Activated T-helper 2 cell treated with anti-CD3 and anti-CD28 coated beads, Interferon-gamma antibody, Interleukin-2, Interleukin-4, amounts not matched to agents 10 μg/mL and 5 μg/mL and 100 μg/mL, durations not matched to agents 14 hours and 24 hours and 36 hours (primary cell): ENCODE results near the gene KIF21B. TPM values are rescaled to one million over a fixed set of nuclear protein-coding genes. Genes with fewer than 3 reads are reported as not detected.

Experiments used
- DNase-seq: peaks from one replicate; pipeline ENCODE4 v3.0.0; 2021; ENCODE audit warnings: low spot score
- H3K27ac Mint-ChIP-seq: one replicate; pipeline ENCODE4 v1.8.0; 2021; ENCODE audit warnings: mixed read lengths
- H3K27me3 Mint-ChIP-seq: one replicate; pipeline ENCODE4 v1.8.0; 2021; ENCODE audit warnings: low read depth, mixed read lengths
- H3K36me3 Mint-ChIP-seq: one replicate; pipeline ENCODE4 v1.8.0; 2021; ENCODE audit warnings: low read depth, mixed read lengths
- H3K4me1 Mint-ChIP-seq: one replicate; pipeline ENCODE4 v1.8.0; 2021; ENCODE audit warnings: low read depth, mixed read lengths
- H3K4me3 Mint-ChIP-seq: one replicate; pipeline ENCODE4 v1.8.0; 2021; ENCODE audit warnings: low read depth, mild to moderate bottlenecking, moderate library complexity, mixed read lengths
- H3K9me3 Mint-ChIP-seq: one replicate; pipeline ENCODE4 v1.8.0; 2021; ENCODE audit warnings: mixed read lengths
- intact Hi-C: fragments of 100-400 bp; cut with micrococcal nuclease; formaldehyde crosslinking; loops from one replicate; pipeline ENCODE4 v1.15.1; 2023
- total RNA-seq: library from RNA; stranded (reverse); gene quantifications from 2 replicates; pipeline ENCODE4 v1.2.3, GENCODE V29; 2022

Gene KIF21B
- total RNA-seq, 1 donor from 2014 or later, result 53.2 TPM

GRCh38 chr1:201022493-201022819 lies 1.1 kb downstream of the KIF21B start:
- intact Hi-C loops, result loop anchor here (5.0 kb wide), 3 partner anchors 115 to 395 kb away; no protein-coding TSS in a partner anchor
- Mint-ChIP-seq H3K27me3 (no peaks in the 10 kb centered on the region), H3K36me3 (peaks cover 14% of the 10 kb centered on the region), H3K4me3 (peak overlapping the region; percentile 96), H3K27ac (peak overlapping the region; percentile 98), H3K4me1 (peaks cover 72% of the 10 kb centered on the region), H3K9me3 (no peaks in the 10 kb centered on the region)
- DNase-seq, result no peak

- Mint-ChIP-seq H3K4me1 (peaks cover 72% of the 10 kb centered on the region), H3K36me3 (peaks cover 14% of the 10 kb centered on the region), H3K27ac (peak overlapping the region; percentile 98), H3K4me3 (peak overlapping the region; percentile 96), H3K27me3 (no peaks in the 10 kb centered on the region), H3K9me3 (no peaks in the 10 kb centered on the region)
- no peak for DNase-seq
- intact Hi-C loops, result loop anchor here (5.0 kb wide), 3 partner anchors 115 to 395 kb away; no protein-coding TSS in a partner anchor
These were observed 1.7 kb downstream of the KIF21B start for GRCh38 chr1:201021630-201022492.

- H3K36me3 Mint-ChIP-seq, result peaks cover 14% of the 10 kb centered on the region
- peaks cover 72% of the 10 kb centered on the region for H3K4me1 Mint-ChIP-seq
- H3K4me3 Mint-ChIP-seq, result peak overlapping the region; percentile 96
- DNase-seq, result no peak
- intact Hi-C loops, result loop anchor here (5.0 kb wide), 3 partner anchors 114 to 394 kb away; no protein-coding TSS in a partner anchor
- H3K27ac Mint-ChIP-seq, result peak overlapping the region; percentile 98
- H3K27me3 Mint-ChIP-seq, result no peaks in the 10 kb centered on the region
- no peaks in the 10 kb centered on the region for H3K9me3 Mint-ChIP-seq
These were observed 2.5 kb downstream of the KIF21B start for GRCh38 chr1:201020721-201021629.

- H3K27ac Mint-ChIP-seq, result peak overlapping the region; percentile 98
- intact Hi-C loops, result loop anchor here (5.0 kb wide), 3 partner anchors 113 to 393 kb away; no protein-coding TSS in a partner anchor
- peak overlapping the region; percentile 96 for H3K4me3 Mint-ChIP-seq
- no peak for DNase-seq
- peaks cover 14% of the 10 kb centered on the region for H3K36me3 Mint-ChIP-seq
- peaks cover 71% of the 10 kb centered on the region for H3K4me1 Mint-ChIP-seq
- no peaks in the 10 kb centered on the region for H3K27me3 Mint-ChIP-seq
- no peaks in the 10 kb centered on the region for H3K9me3 Mint-ChIP-seq
These were observed 3.4 kb downstream of the KIF21B start for GRCh38 chr1:201020040-201020591.

GRCh38 chr1:201019321-201019977 lies 4.1 kb downstream of the KIF21B start:
- Mint-ChIP-seq H3K36me3 (peaks cover 18% of the 10 kb centered on the region), H3K27me3 (no peaks in the 10 kb centered on the region), H3K27ac (peak overlapping the region; percentile 98), H3K4me1 (peaks cover 72% of the 10 kb centered on the region), H3K9me3 (no peaks in the 10 kb centered on the region), H3K4me3 (peak overlapping the region; percentile 96)
- DNase-seq, result peak; percentile 87
- intact Hi-C loops, result loop anchor here (5.0 kb wide), 2 partner anchors 347 to 1143 kb away; partner anchors contain the start of gene PTPN7

- Mint-ChIP-seq H3K27ac (peak overlapping the region; percentile 80), H3K4me3 (peak overlapping the region; percentile 30), H3K4me1 (peaks cover 79% of the 10 kb centered on the region), H3K27me3 (no peaks in the 10 kb centered on the region), H3K36me3 (peaks cover 18% of the 10 kb centered on the region), H3K9me3 (no peaks in the 10 kb centered on the region)
- intact Hi-C loops, result loop anchor here (5.0 kb wide), 2 partner anchors 345 to 1145 kb away; partner anchors contain the start of gene PTPN7
- DNase-seq, result no peak
These were observed 5.7 kb downstream of the KIF21B start for GRCh38 chr1:201017828-201018163.

GRCh38 chr1:201016943-201017827 lies 6.3 kb downstream of the KIF21B start:
- intact Hi-C loops, result loop anchor here (5.0 kb wide), 2 partner anchors 345 to 1145 kb away; partner anchors contain the start of gene PTPN7
- H3K36me3 Mint-ChIP-seq, result peaks cover 12% of the 10 kb centered on the region
- peak overlapping the region; percentile 80 for H3K27ac Mint-ChIP-seq
- H3K9me3 Mint-ChIP-seq, result no peaks in the 10 kb centered on the region
- no peak for DNase-seq
- no peak overlapping the region for H3K4me3 Mint-ChIP-seq
- H3K4me1 Mint-ChIP-seq, result peaks cover 80% of the 10 kb centered on the region
- no peaks in the 10 kb centered on the region for H3K27me3 Mint-ChIP-seq

- peaks cover 82% of the 10 kb centered on the region for H3K4me1 Mint-ChIP-seq
- no peak for DNase-seq
- peaks cover 13% of the 10 kb centered on the region for H3K36me3 Mint-ChIP-seq
- intact Hi-C loops, result loop anchor here (5.0 kb wide), 2 partner anchors 344 to 1146 kb away; partner anchors contain the start of gene PTPN7
- H3K4me3 Mint-ChIP-seq, result peak overlapping the region; percentile 41
- no peaks in the 10 kb centered on the region for H3K27me3 Mint-ChIP-seq
- peak overlapping the region; percentile 77 for H3K27ac Mint-ChIP-seq
- H3K9me3 Mint-ChIP-seq, result no peaks in the 10 kb centered on the region
These were observed 7.3 kb downstream of the KIF21B start for GRCh38 chr1:201016211-201016651.

- intact Hi-C loops, result loop anchor here (5.0 kb wide), 2 partner anchors 343 to 1147 kb away; partner anchors contain the start of gene PTPN7
- no peaks in the 10 kb centered on the region for H3K9me3 Mint-ChIP-seq
- H3K27ac Mint-ChIP-seq, result peak overlapping the region; percentile 77
- peaks cover 11% of the 10 kb centered on the region for H3K36me3 Mint-ChIP-seq
- no peaks in the 10 kb centered on the region for H3K27me3 Mint-ChIP-seq
- no peak for DNase-seq
- H3K4me3 Mint-ChIP-seq, result peak overlapping the region; percentile 41
- H3K4me1 Mint-ChIP-seq, result peaks cover 80% of the 10 kb centered on the region
These were observed 7.9 kb downstream of the KIF21B start for GRCh38 chr1:201015551-201016091.

- Mint-ChIP-seq H3K27me3 (no peaks in the 10 kb centered on the region), H3K4me1 (peaks cover 74% of the 10 kb centered on the region), H3K27ac (peak overlapping the region; percentile 58), H3K9me3 (no peaks in the 10 kb centered on the region), H3K4me3 (no peak overlapping the region), H3K36me3 (peaks cover 11% of the 10 kb centered on the region)
- no peak for DNase-seq
- intact Hi-C loops, result loop anchor here (5.0 kb wide), 2 partner anchors 343 to 1147 kb away; partner anchors contain the start of gene PTPN7
These were observed 8.7 kb downstream of the KIF21B start for GRCh38 chr1:201014816-201015200.
